ENCODE data around the gene OLFM3. TPM values are rescaled to one million over a fixed set of nuclear protein-coding genes. Genes with fewer than 3 reads are reported as not detected.
A peak's percentile ranks its signal among the peaks of the same experiment; 100 is the strongest.

OLFM3 gene
- total and polyA plus RNA-seq, 2 experiments from 2014 or later = 0.21 to 0.31 TPM

DNA sequence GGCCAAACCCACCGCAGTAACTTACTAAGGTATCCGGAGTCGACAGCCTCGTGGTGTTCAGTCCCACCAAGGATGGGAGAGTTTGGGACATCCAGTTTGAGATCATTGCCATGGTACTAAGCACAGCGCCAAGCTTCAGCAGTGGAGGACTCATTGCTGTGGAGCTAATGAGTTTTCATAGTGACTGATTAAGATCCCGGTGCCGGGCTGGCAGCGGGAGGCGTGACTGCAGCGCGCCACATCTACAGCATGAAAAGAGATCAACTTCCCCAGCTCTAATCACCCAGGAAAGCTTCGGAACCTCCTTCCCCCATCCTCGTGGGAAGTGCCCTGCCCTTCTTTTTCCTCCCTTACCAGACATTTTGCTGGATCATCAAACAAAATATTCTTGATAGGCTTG is 149.9 kb downstream of the OLFM3 start:
- H3F3A ChIP-seq (replicated peaks; ENCODE audit: low read depth) = no peaks in the 10 kb centered on the region
- TF ChIP-seq, protein P1, sequence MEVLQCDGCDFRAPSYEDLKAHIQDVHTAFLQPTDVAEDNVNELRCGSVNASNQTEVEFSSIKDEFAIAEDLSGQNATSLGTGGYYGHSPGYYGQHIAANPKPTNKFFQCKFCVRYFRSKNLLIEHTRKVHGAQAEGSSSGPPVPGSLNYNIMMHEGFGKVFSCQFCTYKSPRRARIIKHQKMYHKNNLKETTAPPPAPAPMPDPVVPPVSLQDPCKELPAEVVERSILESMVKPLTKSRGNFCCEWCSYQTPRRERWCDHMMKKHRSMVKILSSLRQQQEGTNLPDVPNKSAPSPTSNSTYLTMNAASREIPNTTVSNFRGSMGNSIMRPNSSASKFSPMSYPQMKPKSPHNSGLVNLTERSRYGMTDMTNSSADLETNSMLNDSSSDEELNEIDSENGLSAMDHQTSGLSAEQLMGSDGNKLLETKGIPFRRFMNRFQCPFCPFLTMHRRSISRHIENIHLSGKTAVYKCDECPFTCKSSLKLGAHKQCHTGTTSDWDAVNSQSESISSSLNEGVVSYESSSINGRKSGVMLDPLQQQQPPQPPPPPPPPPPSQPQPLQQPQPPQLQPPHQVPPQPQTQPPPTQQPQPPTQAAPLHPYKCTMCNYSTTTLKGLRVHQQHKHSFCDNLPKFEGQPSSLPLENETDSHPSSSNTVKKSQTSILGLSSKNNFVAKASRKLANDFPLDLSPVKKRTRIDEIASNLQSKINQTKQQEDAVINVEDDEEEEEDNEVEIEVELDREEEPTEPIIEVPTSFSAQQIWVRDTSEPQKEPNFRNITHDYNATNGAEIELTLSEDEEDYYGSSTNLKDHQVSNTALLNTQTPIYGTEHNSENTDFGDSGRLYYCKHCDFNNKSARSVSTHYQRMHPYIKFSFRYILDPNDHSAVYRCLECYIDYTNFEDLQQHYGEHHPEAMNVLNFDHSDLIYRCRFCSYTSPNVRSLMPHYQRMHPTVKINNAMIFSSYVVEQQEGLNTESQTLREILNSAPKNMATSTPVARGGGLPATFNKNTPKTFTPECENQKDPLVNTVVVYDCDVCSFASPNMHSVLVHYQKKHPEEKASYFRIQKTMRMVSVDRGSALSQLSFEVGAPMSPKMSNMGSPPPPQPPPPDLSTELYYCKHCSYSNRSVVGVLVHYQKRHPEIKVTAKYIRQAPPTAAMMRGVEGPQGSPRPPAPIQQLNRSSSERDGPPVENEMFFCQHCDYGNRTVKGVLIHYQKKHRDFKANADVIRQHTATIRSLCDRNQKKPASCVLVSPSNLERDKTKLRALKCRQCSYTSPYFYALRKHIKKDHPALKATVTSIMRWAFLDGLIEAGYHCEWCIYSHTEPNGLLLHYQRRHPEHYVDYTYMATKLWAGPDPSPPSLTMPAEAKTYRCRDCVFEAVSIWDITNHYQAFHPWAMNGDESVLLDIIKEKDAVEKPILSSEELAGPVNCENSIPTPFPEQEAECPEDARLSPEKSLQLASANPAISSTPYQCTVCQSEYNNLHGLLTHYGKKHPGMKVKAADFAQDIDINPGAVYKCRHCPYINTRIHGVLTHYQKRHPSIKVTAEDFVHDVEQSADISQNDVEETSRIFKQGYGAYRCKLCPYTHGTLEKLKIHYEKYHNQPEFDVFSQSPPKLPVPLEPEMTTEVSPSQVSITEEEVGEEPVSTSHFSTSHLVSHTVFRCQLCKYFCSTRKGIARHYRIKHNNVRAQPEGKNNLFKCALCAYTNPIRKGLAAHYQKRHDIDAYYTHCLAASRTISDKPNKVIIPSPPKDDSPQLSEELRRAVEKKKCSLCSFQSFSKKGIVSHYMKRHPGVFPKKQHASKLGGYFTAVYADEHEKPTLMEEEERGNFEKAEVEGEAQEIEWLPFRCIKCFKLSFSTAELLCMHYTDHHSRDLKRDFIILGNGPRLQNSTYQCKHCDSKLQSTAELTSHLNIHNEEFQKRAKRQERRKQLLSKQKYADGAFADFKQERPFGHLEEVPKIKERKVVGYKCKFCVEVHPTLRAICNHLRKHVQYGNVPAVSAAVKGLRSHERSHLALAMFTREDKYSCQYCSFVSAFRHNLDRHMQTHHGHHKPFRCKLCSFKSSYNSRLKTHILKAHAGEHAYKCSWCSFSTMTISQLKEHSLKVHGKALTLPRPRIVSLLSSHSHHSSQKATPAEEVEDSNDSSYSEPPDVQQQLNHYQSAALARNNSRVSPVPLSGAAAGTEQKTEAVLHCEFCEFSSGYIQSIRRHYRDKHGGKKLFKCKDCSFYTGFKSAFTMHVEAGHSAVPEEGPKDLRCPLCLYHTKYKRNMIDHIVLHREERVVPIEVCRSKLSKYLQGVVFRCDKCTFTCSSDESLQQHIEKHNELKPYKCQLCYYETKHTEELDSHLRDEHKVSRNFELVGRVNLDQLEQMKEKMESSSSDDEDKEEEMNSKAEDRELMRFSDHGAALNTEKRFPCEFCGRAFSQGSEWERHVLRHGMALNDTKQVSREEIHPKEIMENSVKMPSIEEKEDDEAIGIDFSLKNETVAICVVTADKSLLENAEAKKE (CRISPR knock-in tag; IDR thresholded peaks at IDR 0.05) = no peak
- TF ChIP-seq EZH2phosphoT487 (IDR thresholded peaks at IDR 0.05; ENCODE audit: unreplicated experiment) = no peak
- TF ChIP-seq STAT1 (IDR thresholded peaks at IDR 0.05; ENCODE audit: unreplicated experiment) = no peak
- TF ChIP-seq, protein P2, sequence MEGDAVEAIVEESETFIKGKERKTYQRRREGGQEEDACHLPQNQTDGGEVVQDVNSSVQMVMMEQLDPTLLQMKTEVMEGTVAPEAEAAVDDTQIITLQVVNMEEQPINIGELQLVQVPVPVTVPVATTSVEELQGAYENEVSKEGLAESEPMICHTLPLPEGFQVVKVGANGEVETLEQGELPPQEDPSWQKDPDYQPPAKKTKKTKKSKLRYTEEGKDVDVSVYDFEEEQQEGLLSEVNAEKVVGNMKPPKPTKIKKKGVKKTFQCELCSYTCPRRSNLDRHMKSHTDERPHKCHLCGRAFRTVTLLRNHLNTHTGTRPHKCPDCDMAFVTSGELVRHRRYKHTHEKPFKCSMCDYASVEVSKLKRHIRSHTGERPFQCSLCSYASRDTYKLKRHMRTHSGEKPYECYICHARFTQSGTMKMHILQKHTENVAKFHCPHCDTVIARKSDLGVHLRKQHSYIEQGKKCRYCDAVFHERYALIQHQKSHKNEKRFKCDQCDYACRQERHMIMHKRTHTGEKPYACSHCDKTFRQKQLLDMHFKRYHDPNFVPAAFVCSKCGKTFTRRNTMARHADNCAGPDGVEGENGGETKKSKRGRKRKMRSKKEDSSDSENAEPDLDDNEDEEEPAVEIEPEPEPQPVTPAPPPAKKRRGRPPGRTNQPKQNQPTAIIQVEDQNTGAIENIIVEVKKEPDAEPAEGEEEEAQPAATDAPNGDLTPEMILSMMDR (conservative IDR thresholded peaks at IDR 0.05; ENCODE audit: low read depth in 2 of 2) = no peak
- TF ChIP-seq ZNF114 (CRISPR knock-in tag; IDR thresholded peaks at IDR 0.05) = no peak
- TF ChIP-seq, protein P3, sequence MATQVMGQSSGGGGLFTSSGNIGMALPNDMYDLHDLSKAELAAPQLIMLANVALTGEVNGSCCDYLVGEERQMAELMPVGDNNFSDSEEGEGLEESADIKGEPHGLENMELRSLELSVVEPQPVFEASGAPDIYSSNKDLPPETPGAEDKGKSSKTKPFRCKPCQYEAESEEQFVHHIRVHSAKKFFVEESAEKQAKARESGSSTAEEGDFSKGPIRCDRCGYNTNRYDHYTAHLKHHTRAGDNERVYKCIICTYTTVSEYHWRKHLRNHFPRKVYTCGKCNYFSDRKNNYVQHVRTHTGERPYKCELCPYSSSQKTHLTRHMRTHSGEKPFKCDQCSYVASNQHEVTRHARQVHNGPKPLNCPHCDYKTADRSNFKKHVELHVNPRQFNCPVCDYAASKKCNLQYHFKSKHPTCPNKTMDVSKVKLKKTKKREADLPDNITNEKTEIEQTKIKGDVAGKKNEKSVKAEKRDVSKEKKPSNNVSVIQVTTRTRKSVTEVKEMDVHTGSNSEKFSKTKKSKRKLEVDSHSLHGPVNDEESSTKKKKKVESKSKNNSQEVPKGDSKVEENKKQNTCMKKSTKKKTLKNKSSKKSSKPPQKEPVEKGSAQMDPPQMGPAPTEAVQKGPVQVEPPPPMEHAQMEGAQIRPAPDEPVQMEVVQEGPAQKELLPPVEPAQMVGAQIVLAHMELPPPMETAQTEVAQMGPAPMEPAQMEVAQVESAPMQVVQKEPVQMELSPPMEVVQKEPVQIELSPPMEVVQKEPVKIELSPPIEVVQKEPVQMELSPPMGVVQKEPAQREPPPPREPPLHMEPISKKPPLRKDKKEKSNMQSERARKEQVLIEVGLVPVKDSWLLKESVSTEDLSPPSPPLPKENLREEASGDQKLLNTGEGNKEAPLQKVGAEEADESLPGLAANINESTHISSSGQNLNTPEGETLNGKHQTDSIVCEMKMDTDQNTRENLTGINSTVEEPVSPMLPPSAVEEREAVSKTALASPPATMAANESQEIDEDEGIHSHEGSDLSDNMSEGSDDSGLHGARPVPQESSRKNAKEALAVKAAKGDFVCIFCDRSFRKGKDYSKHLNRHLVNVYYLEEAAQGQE (IDR thresholded peaks at IDR 0.05; ENCODE audit: unreplicated experiment) = no peak
- no peak for TF ChIP-seq ZNF331 (CRISPR knock-in tag; IDR thresholded peaks at IDR 0.05; ENCODE audit: low read depth)
- TF ChIP-seq CREB1 (CRISPR knock-in tag; IDR thresholded peaks at IDR 0.05; ENCODE audit: low read depth) = no peak
- TF ChIP-seq EZH2 (IDR thresholded peaks at IDR 0.05; ENCODE audit: low read depth, unreplicated experiment) = no peak
- no peak for TF ChIP-seq POLR2AphosphoS5 (IDR thresholded peaks at IDR 0.05; ENCODE audit: low read depth)
- H3K36me3 ChIP-seq (ENCODE audit: insufficient read depth) = no peaks in the 10 kb centered on the region
- peaks cover 2% of the 10 kb centered on the region for H3K27me3 Mint-ChIP-seq (ENCODE audit: insufficient read depth, low read depth, poor library complexity)
- H3K27me3 ChIP-seq (ENCODE audit: insufficient read depth) = no peaks in the 10 kb centered on the region
- peak overlapping the region; percentile 70 for H3K4me3 Mint-ChIP-seq
- H3K4me2 ChIP-seq = peak overlapping the region; percentile 70
- no peaks in the 10 kb centered on the region for H3K9me3 Mint-ChIP-seq
- H3K4me1 Mint-ChIP-seq = peaks cover 46% of the 10 kb centered on the region
- peak; percentile 73 for ATAC-seq
- H3K27ac ChIP-seq (ENCODE audit: low read depth) = no peak overlapping the region
- H3K27ac Mint-ChIP-seq = peak overlapping the region; percentile 81
- H3K9me2 ChIP-seq (ENCODE audit: insufficient read depth) = no peaks in the 10 kb centered on the region
- H3K79me2 ChIP-seq (replicated peaks; ENCODE audit: insufficient read depth) = no peaks in the 10 kb centered on the region
- peak; percentile 51 for DNase-seq (ENCODE audit: low spot score)
- H3K4me1 ChIP-seq (ENCODE audit: insufficient read depth) = peaks cover 12% of the 10 kb centered on the region
- H4K20me1 ChIP-seq (replicated peaks; ENCODE audit: insufficient read depth) = no peaks in the 10 kb centered on the region
- peak overlapping the region; percentile 43 for H3K4me3 ChIP-seq
- no peaks in the 10 kb centered on the region for H3K36me3 Mint-ChIP-seq (ENCODE audit: low read depth)
- H2AFZ ChIP-seq = peak overlapping the region; percentile 94
